IMR-90 (cell line): Measurements from ENCODE around the gene COPZ1. TPM values are rescaled to one million over a fixed set of nuclear protein-coding genes. Genes with fewer than 3 reads are reported as not detected.
A peak's percentile ranks its signal among the peaks of the same experiment; 100 is the strongest.

Experiments used
- ATAC-seq: fragments of 200-7000 bp; cut with Tn5 transposase; 2 replicates; pipeline ENCODE4 v1.9.1; 2020; ENCODE audit warnings: low read depth, mild to moderate bottlenecking, moderate library complexity
- BruUV-seq: library from RNA; stranded (reverse); fragments of 400-500 nt; replicated peaks from 2 replicates; lab custom pipeline; 2021; lab: Mats Ljungman, UMichigan
- CTCF ChIA-PET: fragments of 300-600 bp; formaldehyde crosslinking; extraction: SDS; loops from one replicate; lab custom pipeline; 2021; ENCODE audit warnings: antibody characterized with exemption; lab: Yijun Ruan, JAX
- POLR2A ChIA-PET: fragments of 300-600 bp; sonication (Branson Sonifier 250); formaldehyde crosslinking; loops from one replicate; lab custom pipeline; 2022; ENCODE audit warnings: antibody characterized with exemption; ENCODE audit not compliant: unreplicated experiment; lab: Charles Lee
- DNase-seq: peaks from one replicate; pipeline ENCODE4 v3.0.0; 2013
- H2AFZ ChIP-seq: replicated peaks from 2 replicates; pipeline ENCODE3; 2013; ENCODE audit warnings: low read length, mild to moderate bottlenecking; ENCODE audit not compliant: poor library complexity
- H2AK5ac ChIP-seq: 2 replicates; pipeline ENCODE4 v1.6.1; 2013; ENCODE audit warnings: low read depth, low read length, inconsistent platforms
- H2AK9ac ChIP-seq: replicated peaks from 2 replicates; pipeline ENCODE3; 2013; ENCODE audit warnings: mild to moderate bottlenecking, low read depth, low read length, moderate library complexity; ENCODE audit not compliant: poor library complexity
- H2BK120ac ChIP-seq: 2 replicates; pipeline ENCODE4 v1.6.1; 2013; ENCODE audit warnings: low read depth, low read length, inconsistent platforms
- H2BK15ac ChIP-seq: 3 replicates; pipeline ENCODE4 v1.6.1; 2013; ENCODE audit warnings: low read depth, low read length, inconsistent platforms
- H2BK20ac ChIP-seq: 2 replicates; pipeline ENCODE4 v1.6.1; 2013; ENCODE audit warnings: low read depth, mild to moderate bottlenecking, inconsistent platforms, low read length, moderate library complexity
- H2BK5ac ChIP-seq: 2 replicates; pipeline ENCODE4 v1.6.1; 2013; ENCODE audit warnings: mild to moderate bottlenecking, low read depth, low read length, inconsistent platforms; ENCODE audit not compliant: poor library complexity, severe bottlenecking
- H3K14ac ChIP-seq: replicated peaks from 2 replicates; pipeline ENCODE4 v1.6.1; 2013; ENCODE audit warnings: low read depth, low read length, inconsistent platforms
- H3K18ac ChIP-seq: 2 replicates; pipeline ENCODE4 v1.6.1; 2013; ENCODE audit warnings: low read depth, low read length, control low read depth
- H3K23ac ChIP-seq: 2 replicates; pipeline ENCODE4 v1.6.1; 2013; ENCODE audit warnings: low read depth, low read length, inconsistent platforms
- H3K27ac ChIP-seq: 2 replicates; pipeline ENCODE4 v1.5.1; 2013; ENCODE audit warnings: mild to moderate bottlenecking, control low read depth, low read length; ENCODE audit not compliant: insufficient read depth
- H3K27me3 ChIP-seq: 2 replicates; pipeline ENCODE4 v1.6.1; 2013; ENCODE audit warnings: low read length; ENCODE audit not compliant: control insufficient read depth, insufficient read depth
- H3K36me3 ChIP-seq: 2 replicates; pipeline ENCODE4 v1.6.1; 2013; ENCODE audit warnings: low read length, mixed read lengths; ENCODE audit not compliant: control insufficient read depth, insufficient read depth
- H3K4ac ChIP-seq: 2 replicates; pipeline ENCODE4 v1.6.1; 2013; ENCODE audit warnings: low read depth, low read length, inconsistent platforms
- H3K4me1 ChIP-seq: 2 replicates; pipeline ENCODE4 v1.6.1; 2013; ENCODE audit warnings: low read length, mixed read lengths; ENCODE audit not compliant: control insufficient read depth, insufficient read depth
- H3K4me2 ChIP-seq: 2 replicates; pipeline ENCODE4 v1.6.1; 2013; ENCODE audit warnings: low read depth, mild to moderate bottlenecking, control low read depth, low read length, moderate library complexity
- H3K4me3 ChIP-seq: 2 replicates; pipeline ENCODE4 v1.5.1; 2013; ENCODE audit warnings: low read depth, mild to moderate bottlenecking, control low read depth, low read length, moderate library complexity; ENCODE audit not compliant: insufficient read depth
- H3K56ac ChIP-seq: 2 replicates; pipeline ENCODE4 v1.6.1; 2013; ENCODE audit warnings: low read length, inconsistent platforms; ENCODE audit not compliant: insufficient read depth; ENCODE audit errors: extremely low read depth
- H3K79me1 ChIP-seq, 2 experiments: 2 replicates each; pipeline ENCODE4 v1.6.1; 2013; ENCODE audit warnings: low read length in 2 of 2, inconsistent platforms in 1 of 2, low read depth in 1 of 2
- H3K9ac ChIP-seq: 2 replicates; pipeline ENCODE4 v1.6.1; 2013; ENCODE audit warnings: low read depth, low read length, control low read depth
- H3K9me1 ChIP-seq: 2 replicates; pipeline ENCODE4 v1.6.1; 2013; ENCODE audit warnings: low read length, inconsistent platforms; ENCODE audit not compliant: insufficient read depth
- H3K9me3 ChIP-seq: 2 replicates; pipeline ENCODE4 v1.6.1; 2013; ENCODE audit warnings: low read length; ENCODE audit not compliant: control insufficient read depth, insufficient read depth
- H4K20me1 ChIP-seq: 2 replicates; pipeline ENCODE4 v1.6.1; 2013; ENCODE audit warnings: low read length, inconsistent platforms; ENCODE audit not compliant: insufficient read depth
- H4K5ac ChIP-seq: 2 replicates; pipeline ENCODE4 v1.6.1; 2013; ENCODE audit warnings: mild to moderate bottlenecking, low read depth, low read length, control low read depth
- H4K8ac ChIP-seq, 2 experiments: 2 replicates each; pipeline ENCODE4 v1.6.1; 2013; ENCODE audit warnings: low read depth in 2 of 2, low read length in 2 of 2, control low read depth in 1 of 2, inconsistent platforms in 1 of 2
- H4K91ac ChIP-seq: 2 replicates; pipeline ENCODE4 v1.6.1; 2013; ENCODE audit warnings: low read depth, low read length, inconsistent platforms; ENCODE audit not compliant: insufficient read depth
- BHLHE40 ChIP-seq: fragments of 150-350 bp; IDR thresholded peaks from 2 replicates; pipeline ENCODE4 v1.6.1; 2016; ENCODE audit warnings: mild to moderate bottlenecking, low read depth, low read length
- CEBPB ChIP-seq: IDR thresholded peaks from 2 replicates; pipeline ENCODE4 v1.6.1; 2012; ENCODE audit warnings: low read depth, low read length, improper control_type of control experiment
- CHD1 ChIP-seq: IDR thresholded peaks from 2 replicates; pipeline ENCODE4 v1.6.1; 2012; ENCODE audit warnings: low read depth, low read length, improper control_type of control experiment
- CTCF ChIP-seq: conservative IDR thresholded peaks from 2 replicates; pipeline ENCODE4 v1.5.1; 2012; ENCODE audit warnings: mild to moderate bottlenecking, low read depth, low read length, improper control_type of control experiment
- ELK1 ChIP-seq: fragments of 150-350 bp; IDR thresholded peaks from 2 replicates; pipeline ENCODE4 v1.6.1; 2016; ENCODE audit warnings: low read depth, mild to moderate bottlenecking, low read length, moderate library complexity, borderline replicate concordance
- MXI1 ChIP-seq: IDR thresholded peaks from 2 replicates; pipeline ENCODE4 v1.6.1; 2012; ENCODE audit warnings: low read depth, mild to moderate bottlenecking, low read length, moderate library complexity, borderline replicate concordance
- USF2 ChIP-seq: fragments of 150-350 bp; IDR thresholded peaks from 2 replicates; pipeline ENCODE4 v1.6.1; 2017; ENCODE audit warnings: mild to moderate bottlenecking, antibody characterized with exemption, low read length, low read depth
- WGBS, 2 experiments: methylation state at CpG; one replicate each; pipeline versions ENCODE4 v1.1.5 to v1.1.7; 2013; ENCODE audit warnings: missing lambda C conversion rate in 2 of 2; ENCODE audit not compliant: insufficient read length in 1 of 2; ENCODE audit errors: extremely low coverage in 2 of 2; 5-methylcytosine and 5-hydroxymethylcytosine counted together
- dilution Hi-C: fragments of 300-500 bp; cut with HindIII; formaldehyde crosslinking; loops from one replicate; pipeline ENCODE4 v1.14.3; 2018; ENCODE audit warnings: low sequenced_read_pairs; ENCODE audit not compliant: unreplicated experiment
- in situ Hi-C: fragments of 300-500 bp; cut with MboI; formaldehyde crosslinking; loops from 3 replicates; pipeline ENCODE4 v1.14.3; 2019; ENCODE audit warnings: low sequenced_read_pairs, inconsistent platforms, mixed read lengths
- intact Hi-C: fragments of 100-400 bp; cut with micrococcal nuclease; formaldehyde crosslinking; loops from 2 replicates; pipeline ENCODE4 v1.10.0; 2022
- polyA plus RNA-seq, 3 experiments: library from polyadenylated mRNA; depleted of rRNA; stranded (reverse); fragments of >200 nt; gene quantifications; 2 replicates each; pipeline ENCODE4 v1.2.3, GENCODE V29; 2012; ENCODE audit warnings: low replicate concordance in 1 of 3
- total RNA-seq: library from RNA; depleted of rRNA; stranded (reverse); fragments of >200 nt; gene quantifications from 2 replicates; pipeline ENCODE4 v1.2.3, GENCODE V29; 2012

COPZ1 gene
- total and polyA plus RNA-seq, 2 of the 4 experiments (the other 2 are of a cell fraction), result 187 to 382 TPM

GRCh38 chr12:54389607-54390175 is 64.8 kb downstream of the COPZ1 start:
- Histone ChIP-seq H4K8ac (no peak overlapping the region), H3K27me3 (no peaks in the 10 kb centered on the region), H3K9me3 (no peaks in the 10 kb centered on the region), H3K4ac (no peak overlapping the region), H4K5ac (no peak overlapping the region), H4K91ac (no peak overlapping the region), H4K20me1 (peaks cover 13% of the 10 kb centered on the region), H2AFZ (peak overlapping the region; percentile 55), H3K4me3 (no peak overlapping the region), H2AK9ac (peak overlapping the region; percentile 38), H2BK5ac (no peak overlapping the region), H3K79me1 (peaks cover 0 to 8% of the 10 kb centered on the region in 2 experiments; a peak in 2 of 4 replicates), H2BK120ac (no peak overlapping the region), H3K14ac (no peak overlapping the region), H2BK15ac (peak overlapping the region; percentile 75; the same call in 2 of the 3 replicates), H3K18ac (no peak overlapping the region), H3K56ac (no peak overlapping the region), H3K4me2 (no peak overlapping the region), H2BK20ac (no peak overlapping the region), H3K23ac (no peak overlapping the region), H3K4me1 (peaks cover 6% of the 10 kb centered on the region), H3K36me3 (peaks cover 22% of the 10 kb centered on the region), H3K27ac (no peak overlapping the region), H3K9ac (no peak overlapping the region), H3K9me1 (no peaks in the 10 kb centered on the region), H2AK5ac (0 out of 2 replicates have a peak overlapping the region, but pooled peaks have one; percentile 3)
- ChIA-PET POLR2A (no interaction called here), CTCF (no interaction called here)
- DNase-seq, result no peak
- no TSS peak for BruUV-seq
- dilution Hi-C loops (no loop called here), in situ Hi-C loops (no loop called here), intact Hi-C loops (no loop called here)
- no peak for ATAC-seq
- WGBS, 2 experiments, result 100% methylated on average over 2 of the region's 5 CpGs; no CpG with 5 or more reads in 1 of the 2 experiments
- TF ChIP-seq MXI1 (no peak), CTCF (no peak), BHLHE40 (no peak), USF2 (no peak), CEBPB (no peak), CHD1 (no peak), ELK1 (no peak)
